Progenitor cell of endocrine pancreas (in vitro differentiated cells): ENCODE results near the gene TAF10. TPM values are rescaled to one million over a fixed set of nuclear protein-coding genes. Genes with fewer than 3 reads are reported as not detected.

Source experiments
- DNase-seq: peaks from one replicate; pipeline ENCODE4 v3.0.0; 2021; ENCODE audit warnings: low spot score; ENCODE audit not compliant: unreplicated experiment
- H3K27ac Mint-ChIP-seq: 2 replicates; pipeline ENCODE4 v1.8.0; 2021; ENCODE audit warnings: mild to moderate bottlenecking, moderate library complexity, mixed read lengths
- H3K27me3 Mint-ChIP-seq: 2 replicates; pipeline ENCODE4 v1.8.0; 2021; ENCODE audit warnings: mixed read lengths
- H3K36me3 Mint-ChIP-seq: 2 replicates; pipeline ENCODE4 v1.8.0; 2022; ENCODE audit warnings: mixed read lengths; ENCODE audit not compliant: insufficient read depth
- H3K4me1 Mint-ChIP-seq: 2 replicates; pipeline ENCODE4 v1.8.0; 2021; ENCODE audit warnings: low read depth, mixed read lengths
- H3K4me3 Mint-ChIP-seq: 2 replicates; pipeline ENCODE4 v1.8.0; 2021; ENCODE audit warnings: low read depth, mild to moderate bottlenecking, moderate library complexity, mixed read lengths
- H3K9me3 Mint-ChIP-seq: 2 replicates; pipeline ENCODE4 v1.8.0; 2021; ENCODE audit warnings: low read depth, mixed read lengths
- CTCF ChIP-seq: fragments of 200-600 bp; sonication (generic); IDR thresholded peaks from one replicate; pipeline ENCODE4 v1.5.0; 2021; ENCODE audit warnings: antibody characterized with exemption, mild to moderate bottlenecking; ENCODE audit not compliant: unreplicated experiment
- total RNA-seq: library from RNA; stranded (reverse); gene quantifications from 2 replicates; pipeline ENCODE4 v1.2.1, GENCODE V29; 2021

The TAF10 gene
- total RNA-seq, 1 donor from 2014 or later: 148 TPM

- no peak for DNase-seq
- H3K27me3 Mint-ChIP-seq: no peaks in the 10 kb centered on the region
- H3K9me3 Mint-ChIP-seq: no peaks in the 10 kb centered on the region
- no peak overlapping the region for H3K27ac Mint-ChIP-seq
- peaks cover 3% of the 10 kb centered on the region for H3K36me3 Mint-ChIP-seq
- H3K4me1 Mint-ChIP-seq: no peaks in the 10 kb centered on the region
- TF ChIP-seq CTCF: no peak
- no peak overlapping the region for H3K4me3 Mint-ChIP-seq
These were observed 45.2 kb downstream of the TAF10 start for GRCh38 chr11:6566704-6567370.

DNA sequence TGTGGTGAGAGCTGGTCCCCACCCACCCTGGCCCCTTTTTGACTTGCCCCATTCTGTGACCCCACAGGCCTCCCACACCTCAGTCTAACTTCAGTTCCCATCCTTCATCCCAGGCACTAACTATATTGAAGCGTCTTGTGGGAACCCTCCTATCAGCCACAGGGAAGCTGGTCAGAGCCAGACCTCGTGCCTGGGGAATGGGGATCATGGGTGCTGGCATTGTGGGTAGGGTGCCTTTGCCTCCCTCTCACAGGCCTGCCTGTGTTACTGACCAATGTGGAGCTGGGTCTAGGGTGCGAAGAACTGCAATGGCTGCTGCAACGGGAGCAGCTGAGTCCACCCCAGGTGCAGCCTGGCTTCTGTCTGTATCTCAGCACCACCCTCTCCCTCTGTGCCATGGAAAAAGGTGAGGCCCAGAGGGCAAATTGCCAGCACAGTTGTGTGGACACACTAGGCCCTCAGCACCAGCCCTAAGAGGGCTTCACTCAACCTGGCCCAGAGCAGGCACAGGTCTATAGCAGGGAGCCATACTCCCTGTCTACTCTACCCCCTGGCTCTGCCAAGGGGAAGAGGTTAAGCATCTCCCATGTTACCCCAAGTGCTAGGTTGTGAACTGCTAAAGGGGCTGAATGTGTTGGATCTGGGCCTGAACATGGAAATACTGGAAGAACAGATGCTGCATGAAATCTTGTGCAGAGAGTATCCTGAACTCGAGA lies 45.9 kb downstream of the TAF10 start:
- no peak for TF ChIP-seq CTCF
- no peaks in the 10 kb centered on the region for H3K27me3 Mint-ChIP-seq
- no peaks in the 10 kb centered on the region for H3K9me3 Mint-ChIP-seq
- no peak overlapping the region for H3K4me3 Mint-ChIP-seq
- peaks cover 3% of the 10 kb centered on the region for H3K36me3 Mint-ChIP-seq
- no peak overlapping the region for H3K27ac Mint-ChIP-seq
- DNase-seq: no peak
- no peaks in the 10 kb centered on the region for H3K4me1 Mint-ChIP-seq

DNA sequence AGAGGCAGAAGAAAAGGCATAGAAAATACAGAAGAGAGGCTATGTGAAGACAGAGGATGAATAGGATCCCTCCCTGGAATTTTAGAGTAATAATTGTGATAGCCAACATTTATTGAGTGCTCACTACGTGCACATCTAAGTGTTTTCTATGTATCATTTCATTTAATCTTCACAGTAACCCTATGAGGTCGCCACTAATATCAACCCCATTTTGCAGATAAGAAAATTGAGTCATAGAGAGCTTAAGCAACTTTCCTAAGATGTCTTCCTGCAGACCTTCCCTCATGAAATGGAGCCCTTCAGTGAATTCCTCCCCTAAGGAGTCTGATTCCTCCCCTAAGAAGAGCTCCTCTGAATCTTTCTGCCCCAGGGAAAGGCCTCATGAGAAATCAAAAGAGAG lies 46.7 kb downstream of the TAF10 start:
- H3K4me1 Mint-ChIP-seq: no peaks in the 10 kb centered on the region
- no peak overlapping the region for H3K27ac Mint-ChIP-seq
- H3K9me3 Mint-ChIP-seq: no peaks in the 10 kb centered on the region
- H3K36me3 Mint-ChIP-seq: peaks cover 3% of the 10 kb centered on the region
- no peak for TF ChIP-seq CTCF
- H3K27me3 Mint-ChIP-seq: no peaks in the 10 kb centered on the region
- no peak overlapping the region for H3K4me3 Mint-ChIP-seq
- no peak for DNase-seq

DNA sequence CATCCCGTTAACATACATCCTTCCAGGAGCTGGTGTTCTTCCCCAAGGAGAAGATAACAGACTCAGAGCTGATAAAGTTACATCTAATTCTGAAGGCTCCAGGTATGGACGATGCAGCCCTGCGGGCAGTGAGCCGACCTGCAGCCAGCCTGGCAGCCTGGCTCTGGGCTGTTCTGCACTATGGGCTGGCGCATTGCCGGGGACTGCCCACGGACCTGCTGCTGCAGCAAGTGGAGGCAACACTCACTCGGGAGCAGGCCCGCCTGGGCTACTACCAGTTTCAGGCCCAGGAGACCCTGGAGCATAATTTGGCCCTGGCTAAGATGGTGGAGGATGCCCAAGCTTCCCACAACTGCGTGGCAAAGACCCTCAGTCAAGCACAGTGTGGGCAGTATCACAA lies 48.3 kb downstream of the TAF10 start:
- Mint-ChIP-seq H3K9me3 (no peaks in the 10 kb centered on the region), H3K27ac (no peak overlapping the region), H3K4me1 (no peaks in the 10 kb centered on the region), H3K27me3 (no peaks in the 10 kb centered on the region), H3K4me3 (no peak overlapping the region), H3K36me3 (no peaks in the 10 kb centered on the region)
- TF ChIP-seq CTCF: no peak
- DNase-seq: no peak

DNA sequence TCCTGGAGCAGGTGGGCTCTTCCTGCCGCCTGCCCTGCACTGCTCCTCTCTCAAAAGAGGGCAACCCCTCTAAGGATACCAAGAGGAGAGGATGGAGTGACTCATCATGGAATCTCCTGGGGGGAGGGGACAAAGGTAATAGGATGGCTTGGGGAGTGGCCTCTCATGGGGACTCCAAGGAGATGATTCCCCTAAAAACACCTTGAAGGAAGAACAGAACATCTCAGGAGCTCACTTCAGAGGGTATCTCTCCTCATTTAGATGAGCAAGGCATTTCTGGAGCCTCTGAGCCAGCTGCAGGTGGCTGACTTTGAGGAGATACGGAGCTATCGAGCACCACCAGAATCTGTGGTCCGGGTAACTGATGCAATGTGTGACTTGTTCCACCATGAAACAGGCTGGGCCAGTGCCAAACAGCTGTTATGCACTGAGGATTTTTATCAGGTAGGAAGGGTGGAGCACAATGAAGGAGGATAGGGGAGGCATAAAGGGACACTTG lies 48.8 kb downstream of the TAF10 start:
- no peak for TF ChIP-seq CTCF
- no peaks in the 10 kb centered on the region for H3K9me3 Mint-ChIP-seq
- no peak overlapping the region for H3K4me3 Mint-ChIP-seq
- no peaks in the 10 kb centered on the region for H3K4me1 Mint-ChIP-seq
- no peak for DNase-seq
- no peak overlapping the region for H3K27ac Mint-ChIP-seq
- no peaks in the 10 kb centered on the region for H3K36me3 Mint-ChIP-seq
- H3K27me3 Mint-ChIP-seq: no peaks in the 10 kb centered on the region
